ENCODE data around the gene LRMDA.

The LRMDA gene

GRCh38 chr10:75962395-75963061, 531.1 kb downstream of the LRMDA start:
- peaks cover 8% of the 10 kb centered on the region for H3K4me1 ChIP-seq (ENCODE audit: control insufficient read depth, low read depth, low read length)
- no peak overlapping the region for H3K9ac ChIP-seq (ENCODE audit: low read length)
- H3K9me3 ChIP-seq (ENCODE audit: control insufficient read depth, low read depth, low read length), result no peaks in the 10 kb centered on the region
- H3K4me3 ChIP-seq (ENCODE audit: low read length), result no peak overlapping the region
- no peak overlapping the region for H3K27ac ChIP-seq (ENCODE audit: low read length)
- H3K36me3 ChIP-seq (ENCODE audit: control insufficient read depth, low read depth, low read length), result no peaks in the 10 kb centered on the region
- no peaks in the 10 kb centered on the region for H3K27me3 ChIP-seq (ENCODE audit: control insufficient read depth, insufficient read depth, low read length)

- no peak overlapping the region for H3K9ac ChIP-seq (ENCODE audit: low read length)
- no peaks in the 10 kb centered on the region for H3K9me3 ChIP-seq (ENCODE audit: control insufficient read depth, low read depth, low read length)
- no peak overlapping the region for H3K4me3 ChIP-seq (ENCODE audit: low read length)
- H3K36me3 ChIP-seq (ENCODE audit: control insufficient read depth, low read depth, low read length), result no peaks in the 10 kb centered on the region
- no peaks in the 10 kb centered on the region for H3K27me3 ChIP-seq (ENCODE audit: control insufficient read depth, insufficient read depth, low read length)
- H3K4me1 ChIP-seq (ENCODE audit: control insufficient read depth, low read depth, low read length), result peaks cover 8% of the 10 kb centered on the region
- no peak overlapping the region for H3K27ac ChIP-seq (ENCODE audit: low read length)
Observed at GRCh38 chr10:75967491-75967890, 536.1 kb downstream of the LRMDA start.

- no peak overlapping the region for H3K27ac ChIP-seq (ENCODE audit: low read length)
- H3K36me3 ChIP-seq (ENCODE audit: control insufficient read depth, low read depth, low read length), result no peaks in the 10 kb centered on the region
- H3K4me3 ChIP-seq (ENCODE audit: low read length), result no peak overlapping the region
- H3K9me3 ChIP-seq (ENCODE audit: control insufficient read depth, low read depth, low read length), result no peaks in the 10 kb centered on the region
- H3K4me1 ChIP-seq (ENCODE audit: control insufficient read depth, low read depth, low read length), result peaks cover 8% of the 10 kb centered on the region
- H3K27me3 ChIP-seq (ENCODE audit: control insufficient read depth, insufficient read depth, low read length), result no peaks in the 10 kb centered on the region
- no peak overlapping the region for H3K9ac ChIP-seq (ENCODE audit: low read length)
Observed at GRCh38 chr10:75969031-75969430, 537.6 kb downstream of the LRMDA start.

- Histone ChIP-seq H3K27me3 (ENCODE audit: control insufficient read depth, insufficient read depth, low read length) (no peaks in the 10 kb centered on the region), H3K9me3 (ENCODE audit: control insufficient read depth, low read depth, low read length) (no peaks in the 10 kb centered on the region), H3K36me3 (ENCODE audit: control insufficient read depth, low read depth, low read length) (no peaks in the 10 kb centered on the region), H3K9ac (ENCODE audit: low read length) (no peak overlapping the region), H3K27ac (ENCODE audit: low read length) (no peak overlapping the region), H3K4me1 (ENCODE audit: control insufficient read depth, low read depth, low read length) (peaks cover 8% of the 10 kb centered on the region), H3K4me3 (ENCODE audit: low read length) (no peak overlapping the region)
Observed at GRCh38 chr10:75971402-75972211, 540.2 kb downstream of the LRMDA start.

GRCh38 chr10:75972491-75973276, 541.3 kb downstream of the LRMDA start:
- Histone ChIP-seq H3K27me3 (ENCODE audit: control insufficient read depth, insufficient read depth, low read length) (no peaks in the 10 kb centered on the region), H3K36me3 (ENCODE audit: control insufficient read depth, low read depth, low read length) (no peaks in the 10 kb centered on the region), H3K9me3 (ENCODE audit: control insufficient read depth, low read depth, low read length) (no peaks in the 10 kb centered on the region), H3K27ac (ENCODE audit: low read length) (no peak overlapping the region), H3K9ac (ENCODE audit: low read length) (no peak overlapping the region), H3K4me3 (ENCODE audit: low read length) (no peak overlapping the region), H3K4me1 (ENCODE audit: control insufficient read depth, low read depth, low read length) (no peaks in the 10 kb centered on the region)

GRCh38 chr10:75974080-75974479, 542.7 kb downstream of the LRMDA start:
- no peak overlapping the region for H3K27ac ChIP-seq (ENCODE audit: low read length)
- H3K9ac ChIP-seq (ENCODE audit: low read length), result no peak overlapping the region
- peaks cover 2% of the 10 kb centered on the region for H3K4me1 ChIP-seq (ENCODE audit: control insufficient read depth, low read depth, low read length)
- H3K27me3 ChIP-seq (ENCODE audit: control insufficient read depth, insufficient read depth, low read length), result no peaks in the 10 kb centered on the region
- H3K36me3 ChIP-seq (ENCODE audit: control insufficient read depth, low read depth, low read length), result no peaks in the 10 kb centered on the region
- no peak overlapping the region for H3K4me3 ChIP-seq (ENCODE audit: low read length)
- no peaks in the 10 kb centered on the region for H3K9me3 ChIP-seq (ENCODE audit: control insufficient read depth, low read depth, low read length)

- no peaks in the 10 kb centered on the region for H3K9me3 ChIP-seq (ENCODE audit: control insufficient read depth, low read depth, low read length)
Observed at GRCh38 chr10:75976681-75977080, 545.3 kb downstream of the LRMDA start.

GRCh38 chr10:75977139-75977538, 545.7 kb downstream of the LRMDA start:
- Histone ChIP-seq H3K9ac (ENCODE audit: low read length) (no peak overlapping the region), H3K36me3 (ENCODE audit: control insufficient read depth, low read depth, low read length) (no peaks in the 10 kb centered on the region), H3K4me3 (ENCODE audit: low read length) (no peak overlapping the region), H3K9me3 (ENCODE audit: control insufficient read depth, low read depth, low read length) (no peaks in the 10 kb centered on the region), H3K27ac (ENCODE audit: low read length) (no peak overlapping the region), H3K27me3 (ENCODE audit: control insufficient read depth, insufficient read depth, low read length) (no peaks in the 10 kb centered on the region), H3K4me1 (ENCODE audit: control insufficient read depth, low read depth, low read length) (peaks cover 2% of the 10 kb centered on the region)

More at GRCh38 chr10:75976681-75977080, 545.3 kb downstream of the LRMDA start:
- Histone ChIP-seq H3K27me3 (ENCODE audit: control insufficient read depth, insufficient read depth, low read length) (no peaks in the 10 kb centered on the region), H3K4me1 (ENCODE audit: control insufficient read depth, low read depth, low read length) (peaks cover 2% of the 10 kb centered on the region), H3K36me3 (ENCODE audit: control insufficient read depth, low read depth, low read length) (no peaks in the 10 kb centered on the region), H3K9ac (ENCODE audit: low read length) (no peak overlapping the region), H3K4me3 (ENCODE audit: low read length) (no peak overlapping the region), H3K27ac (ENCODE audit: low read length) (no peak overlapping the region)

- Histone ChIP-seq H3K36me3 (ENCODE audit: control insufficient read depth, low read depth, low read length) (no peaks in the 10 kb centered on the region), H3K9ac (ENCODE audit: low read length) (no peak overlapping the region), H3K4me1 (ENCODE audit: control insufficient read depth, low read depth, low read length) (peaks cover 2% of the 10 kb centered on the region), H3K9me3 (ENCODE audit: control insufficient read depth, low read depth, low read length) (no peaks in the 10 kb centered on the region), H3K27ac (ENCODE audit: low read length) (no peak overlapping the region), H3K4me3 (ENCODE audit: low read length) (no peak overlapping the region), H3K27me3 (ENCODE audit: control insufficient read depth, insufficient read depth, low read length) (no peaks in the 10 kb centered on the region)
Observed at GRCh38 chr10:75978213-75978612, 546.8 kb downstream of the LRMDA start.

- no peak overlapping the region for H3K27ac ChIP-seq (ENCODE audit: low read length)
- no peaks in the 10 kb centered on the region for H3K27me3 ChIP-seq (ENCODE audit: control insufficient read depth, insufficient read depth, low read length)
- H3K9ac ChIP-seq (ENCODE audit: low read length), result no peak overlapping the region
Observed at GRCh38 chr10:75980419-75981002, 549.1 kb downstream of the LRMDA start.

More at GRCh38 chr10:75980419-75981002, 549.1 kb downstream of the LRMDA start:
- Histone ChIP-seq H3K4me1 (ENCODE audit: control insufficient read depth, low read depth, low read length) (peaks cover 2% of the 10 kb centered on the region), H3K36me3 (ENCODE audit: control insufficient read depth, low read depth, low read length) (no peaks in the 10 kb centered on the region), H3K9me3 (ENCODE audit: control insufficient read depth, low read depth, low read length) (no peaks in the 10 kb centered on the region), H3K4me3 (ENCODE audit: low read length) (no peak overlapping the region)
